H9 (cell line): Measurements from ENCODE around the gene KAT6B. TPM values are rescaled to one million over a fixed set of nuclear protein-coding genes. Genes with fewer than 3 reads are reported as not detected.

ENCODE experiments used
- DNase-seq: peaks from one replicate; pipeline ENCODE4 v3.0.0-alpha.2; 2017
- H2AFZ ChIP-seq: one replicate; pipeline ENCODE4 v1.6.1; 2013; ENCODE audit warnings: mild to moderate bottlenecking, low read length, control low read depth, moderate library complexity
- H2AK5ac ChIP-seq: 2 replicates; pipeline ENCODE4 v1.6.1; 2013; ENCODE audit warnings: low read length, control low read depth, mixed read lengths; ENCODE audit not compliant: insufficient read length
- H2BK120ac ChIP-seq: one replicate; pipeline ENCODE4 v1.6.1; 2013; ENCODE audit warnings: low read depth, mild to moderate bottlenecking, low read length, control low read depth, inconsistent platforms; ENCODE audit not compliant: poor library complexity, severe bottlenecking
- H2BK12ac ChIP-seq: 2 replicates; pipeline ENCODE4 v1.6.1; 2013; ENCODE audit warnings: low read length, control low read depth, mixed read lengths, low read depth; ENCODE audit not compliant: insufficient read length
- H2BK15ac ChIP-seq: 2 replicates; pipeline ENCODE4 v1.6.1; 2013; ENCODE audit warnings: low read depth, low read length, control low read depth
- H2BK20ac ChIP-seq: one replicate; pipeline ENCODE4 v1.6.1; 2013; ENCODE audit warnings: low read depth, mild to moderate bottlenecking, low read length, control low read depth, inconsistent platforms; ENCODE audit not compliant: poor library complexity, severe bottlenecking
- H2BK5ac ChIP-seq: 2 replicates; pipeline ENCODE4 v1.6.1; 2013; ENCODE audit warnings: low read length, control low read depth, mixed read lengths; ENCODE audit not compliant: insufficient read length
- H3K14ac ChIP-seq: 2 replicates; pipeline ENCODE4 v1.6.1; 2013; ENCODE audit warnings: low read length, control low read depth; ENCODE audit not compliant: insufficient read depth
- H3K18ac ChIP-seq: 2 replicates; pipeline ENCODE4 v1.6.1; 2013; ENCODE audit warnings: low read depth, mild to moderate bottlenecking, mixed read lengths, low read length, control low read depth; ENCODE audit not compliant: insufficient read length
- H3K23ac ChIP-seq: 2 replicates; pipeline ENCODE4 v1.6.1; 2013; ENCODE audit warnings: low read length, control low read depth, mixed read lengths, low read depth; ENCODE audit not compliant: insufficient read length
- H3K23me2 ChIP-seq: 2 replicates; pipeline ENCODE4 v1.6.1; 2013; ENCODE audit warnings: low read depth, mild to moderate bottlenecking, mixed read lengths, low read length, control low read depth; ENCODE audit not compliant: insufficient read length, poor library complexity, severe bottlenecking
- H3K27ac ChIP-seq: 2 replicates; pipeline ENCODE4 v1.5.1; 2013; ENCODE audit warnings: low read length, control low read depth, mixed read lengths, low read depth; ENCODE audit not compliant: insufficient read length
- H3K27me3 ChIP-seq: 2 replicates; pipeline ENCODE4 v1.6.1; 2013; ENCODE audit warnings: low read length, control low read depth, inconsistent platforms; ENCODE audit not compliant: insufficient read depth
- H3K4ac ChIP-seq: 2 replicates; pipeline ENCODE4 v1.6.1; 2013; ENCODE audit warnings: low read depth, mild to moderate bottlenecking, control low read depth, inconsistent platforms, low read length, moderate library complexity
- H3K4me1 ChIP-seq: 2 replicates; pipeline ENCODE4 v1.6.1; 2013; ENCODE audit warnings: low read length, control low read depth, inconsistent platforms; ENCODE audit not compliant: insufficient read depth
- H3K4me2 ChIP-seq: 2 replicates; pipeline ENCODE4 v1.6.1; 2013; ENCODE audit warnings: low read length, control low read depth, mixed read lengths; ENCODE audit not compliant: insufficient read length, insufficient read depth
- H3K56ac ChIP-seq: 2 replicates; pipeline ENCODE4 v1.6.1; 2013; ENCODE audit warnings: low read depth, mild to moderate bottlenecking, mixed read lengths, low read length, control low read depth; ENCODE audit not compliant: insufficient read length
- H3K79me1 ChIP-seq: 2 replicates; pipeline ENCODE4 v1.6.1; 2013; ENCODE audit warnings: low read depth, mild to moderate bottlenecking, moderate library complexity, low read length, control low read depth, inconsistent platforms; ENCODE audit not compliant: insufficient read depth, poor library complexity, severe bottlenecking
- H3K79me2 ChIP-seq: 2 replicates; pipeline ENCODE4 v1.6.1; 2013; ENCODE audit warnings: low read length, control low read depth, inconsistent platforms; ENCODE audit not compliant: insufficient read depth
- H3K9ac ChIP-seq: 2 replicates; pipeline ENCODE4 v1.6.1; 2013; ENCODE audit warnings: low read length, control low read depth, mixed read lengths; ENCODE audit not compliant: insufficient read length; ENCODE audit errors: extremely low read depth
- H3K9me3 ChIP-seq: one replicate; pipeline ENCODE4 v1.6.1; 2013; ENCODE audit warnings: low read depth, low read length, inconsistent platforms; ENCODE audit not compliant: control insufficient read depth
- H3T11ph ChIP-seq: one replicate; pipeline ENCODE4 v1.6.1; 2013; ENCODE audit warnings: mild to moderate bottlenecking, low read length, control low read depth, inconsistent platforms
- H4K20me1 ChIP-seq: one replicate; pipeline ENCODE4 v1.6.1; 2013; ENCODE audit not compliant: control insufficient read depth, insufficient read length, insufficient read depth
- H4K5ac ChIP-seq: 2 replicates; pipeline ENCODE4 v1.6.1; 2013; ENCODE audit warnings: low read depth, mild to moderate bottlenecking, mixed read lengths, low read length, control low read depth; ENCODE audit not compliant: insufficient read length
- H4K8ac ChIP-seq: replicated peaks from 2 replicates; pipeline ENCODE4 v1.6.1; 2013; ENCODE audit warnings: low read length, control low read depth, mixed read lengths, low read depth; ENCODE audit not compliant: insufficient read length
- H4K91ac ChIP-seq: 2 replicates; pipeline ENCODE4 v1.6.1; 2013; ENCODE audit warnings: low read depth, mild to moderate bottlenecking, moderate library complexity, mixed read lengths, low read length, control low read depth; ENCODE audit not compliant: insufficient read length
- H3K27ac Mint-ChIP-seq, 3 experiments: 2 replicates in 2 of 3; 3 replicates in 1 of 3; pipeline ENCODE4 v1.8.0; 2020 to 2021; ENCODE audit warnings: mixed read lengths in 3 of 3, mild to moderate bottlenecking in 1 of 3, moderate library complexity in 1 of 3
- H3K27me3 Mint-ChIP-seq: 2 replicates; pipeline ENCODE4 v1.8.0; 2021; ENCODE audit warnings: low read depth, mild to moderate bottlenecking, moderate library complexity, mixed read lengths
- H3K36me3 Mint-ChIP-seq, 3 experiments: 2 replicates in 2 of 3; 3 replicates in 1 of 3; pipeline ENCODE4 v1.8.0; 2020 to 2021; ENCODE audit warnings: low read depth in 3 of 3, mixed read lengths in 3 of 3; ENCODE audit not compliant: insufficient read depth in 1 of 3
- H3K4me1 Mint-ChIP-seq, 2 experiments: 2 replicates each; pipeline ENCODE4 v1.8.0; 2020; ENCODE audit warnings: mixed read lengths in 2 of 2
- H3K4me3 Mint-ChIP-seq, 2 experiments: 2 replicates in 1 of 2; 3 replicates in 1 of 2; pipeline ENCODE4 v1.8.0; 2020 to 2021; ENCODE audit warnings: mild to moderate bottlenecking in 2 of 2, mixed read lengths in 2 of 2, moderate library complexity in 1 of 2
- H3K9me3 Mint-ChIP-seq, 2 experiments: 2 replicates in 1 of 2; 3 replicates in 1 of 2; pipeline ENCODE4 v1.8.0; 2020; ENCODE audit warnings: mild to moderate bottlenecking in 2 of 2, mixed read lengths in 2 of 2, moderate library complexity in 1 of 2
- CTCF ChIP-seq: fragments of 200-600 bp; sonication (generic); conservative IDR thresholded peaks from 3 replicates; pipeline ENCODE4 v1.8.0; 2021; ENCODE audit warnings: antibody characterized with exemption, mild to moderate bottlenecking
- WGBS: extraction: QIAGEN DNeasy Blood & Tissue Kit; methylation state at CpG from one replicate; pipeline ENCODE4 v1.1.7; 2013; ENCODE audit warnings: missing lambda C conversion rate, low lambda C conversion rate, mixed read lengths; ENCODE audit not compliant: insufficient read length; ENCODE audit errors: extremely low coverage; 5-methylcytosine and 5-hydroxymethylcytosine counted together
- total RNA-seq: library from RNA; stranded (reverse); gene quantifications from 2 replicates; pipeline ENCODE4 v1.2.1, GENCODE V29; 2021

The KAT6B gene
- total RNA-seq, 1 experiment from 2014 or later: 34.2 TPM

GRCh38 chr10:75014516-75015230 lies 188.3 kb downstream of the KAT6B start:
- Histone ChIP-seq H2BK5ac (no peak overlapping the region), H2BK20ac (no peak overlapping the region), H2AFZ (no peak overlapping the region), H4K20me1 (no peaks in the 10 kb centered on the region), H3K4me1 (no peaks in the 10 kb centered on the region), H2BK12ac (no peak overlapping the region), H4K8ac (no peak overlapping the region), H2BK120ac (no peak overlapping the region), H3K18ac (no peak overlapping the region), H3K27me3 (no peaks in the 10 kb centered on the region), H3K56ac (no peak overlapping the region), H2AK5ac (no peak overlapping the region), H3K79me1 (no peaks in the 10 kb centered on the region), H4K5ac (no peak overlapping the region), H3K79me2 (no peaks in the 10 kb centered on the region), H3K27ac (no peak overlapping the region), H3K23me2 (no peaks in the 10 kb centered on the region), H3K4me2 (no peak overlapping the region), H3K4ac (no peak overlapping the region), H3K14ac (no peak overlapping the region), H4K91ac (no peak overlapping the region), H2BK15ac (no peak overlapping the region), H3T11ph (no peak overlapping the region), H3K23ac (no peak overlapping the region), H3K9ac (no peak overlapping the region), H3K9me3 (no peaks in the 10 kb centered on the region)
- DNase-seq: no peak
- TF ChIP-seq CTCF: no peak
- no peak overlapping the region for H3K27ac Mint-ChIP-seq
- no CpG with 5 or more reads among the region's 6 CpGs for WGBS
- peaks cover 8 to 9% of the 10 kb centered on the region in 2 experiments for H3K4me1 Mint-ChIP-seq
- no peaks in the 10 kb centered on the region for H3K9me3 Mint-ChIP-seq
- H3K4me3 Mint-ChIP-seq: no peak overlapping the region
- no peaks in the 10 kb centered on the region for H3K27me3 Mint-ChIP-seq
- peaks cover 0 to 3% (median 0%) of the 10 kb centered on the region in 3 experiments; a peak in 2 of 7 replicates for H3K36me3 Mint-ChIP-seq
